ENCODE data around the gene WARS2.

WARS2 gene

GRCh38 chr1:118983558-118984041 lies 156.9 kb downstream of the WARS2 start:
- DNase-seq (no peak), ATAC-seq (no peak)

GRCh38 chr1:118982821-118983557 lies 157.5 kb downstream of the WARS2 start:
- no peak for ATAC-seq
- DNase-seq, result no peak

- ATAC-seq (no peak), DNase-seq (no peak)
These were observed 158.2 kb downstream of the WARS2 start for GRCh38 chr1:118982266-118982665.

- DNase-seq (no peak), ATAC-seq (no peak)
These were observed 159.0 kb downstream of the WARS2 start for GRCh38 chr1:118981436-118981835.

All from stimulated activated naive CD8-positive, alpha-beta T cell treated with anti-CD3 and anti-CD28 coated beads, Interleukin-15, Interleukin-2, amounts not matched to agents 100 U/mL and 50 U/mL, for 24 hours (primary cell).